H9 (cell line): ENCODE data around the gene MYOM1. TPM values are rescaled to one million over a fixed set of nuclear protein-coding genes. Genes with fewer than 3 reads are reported as not detected.

ENCODE experiments used
- DNase-seq: peaks from one replicate; pipeline ENCODE4 v3.0.0-alpha.2; 2017
- H2AFZ ChIP-seq: one replicate; pipeline ENCODE4 v1.6.1; 2013; ENCODE audit warnings: mild to moderate bottlenecking, low read length, control low read depth, moderate library complexity
- H2AK5ac ChIP-seq: 2 replicates; pipeline ENCODE4 v1.6.1; 2013; ENCODE audit warnings: low read length, control low read depth, mixed read lengths; ENCODE audit not compliant: insufficient read length
- H2BK120ac ChIP-seq: one replicate; pipeline ENCODE4 v1.6.1; 2013; ENCODE audit warnings: low read depth, mild to moderate bottlenecking, low read length, control low read depth, inconsistent platforms; ENCODE audit not compliant: poor library complexity, severe bottlenecking
- H2BK12ac ChIP-seq: 2 replicates; pipeline ENCODE4 v1.6.1; 2013; ENCODE audit warnings: low read length, control low read depth, mixed read lengths, low read depth; ENCODE audit not compliant: insufficient read length
- H2BK15ac ChIP-seq: 2 replicates; pipeline ENCODE4 v1.6.1; 2013; ENCODE audit warnings: low read depth, low read length, control low read depth
- H2BK20ac ChIP-seq: one replicate; pipeline ENCODE4 v1.6.1; 2013; ENCODE audit warnings: low read depth, mild to moderate bottlenecking, low read length, control low read depth, inconsistent platforms; ENCODE audit not compliant: poor library complexity, severe bottlenecking
- H2BK5ac ChIP-seq: 2 replicates; pipeline ENCODE4 v1.6.1; 2013; ENCODE audit warnings: low read length, control low read depth, mixed read lengths; ENCODE audit not compliant: insufficient read length
- H3K14ac ChIP-seq: 2 replicates; pipeline ENCODE4 v1.6.1; 2013; ENCODE audit warnings: low read length, control low read depth; ENCODE audit not compliant: insufficient read depth
- H3K18ac ChIP-seq: 2 replicates; pipeline ENCODE4 v1.6.1; 2013; ENCODE audit warnings: low read depth, mild to moderate bottlenecking, mixed read lengths, low read length, control low read depth; ENCODE audit not compliant: insufficient read length
- H3K23ac ChIP-seq: 2 replicates; pipeline ENCODE4 v1.6.1; 2013; ENCODE audit warnings: low read length, control low read depth, mixed read lengths, low read depth; ENCODE audit not compliant: insufficient read length
- H3K23me2 ChIP-seq: 2 replicates; pipeline ENCODE4 v1.6.1; 2013; ENCODE audit warnings: low read depth, mild to moderate bottlenecking, mixed read lengths, low read length, control low read depth; ENCODE audit not compliant: insufficient read length, poor library complexity, severe bottlenecking
- H3K27ac ChIP-seq: 2 replicates; pipeline ENCODE4 v1.5.1; 2013; ENCODE audit warnings: low read length, control low read depth, mixed read lengths, low read depth; ENCODE audit not compliant: insufficient read length
- H3K27me3 ChIP-seq: 2 replicates; pipeline ENCODE4 v1.6.1; 2013; ENCODE audit warnings: low read length, control low read depth, inconsistent platforms; ENCODE audit not compliant: insufficient read depth
- H3K4ac ChIP-seq: 2 replicates; pipeline ENCODE4 v1.6.1; 2013; ENCODE audit warnings: low read depth, mild to moderate bottlenecking, control low read depth, inconsistent platforms, low read length, moderate library complexity
- H3K4me1 ChIP-seq: 2 replicates; pipeline ENCODE4 v1.6.1; 2013; ENCODE audit warnings: low read length, control low read depth, inconsistent platforms; ENCODE audit not compliant: insufficient read depth
- H3K4me2 ChIP-seq: 2 replicates; pipeline ENCODE4 v1.6.1; 2013; ENCODE audit warnings: low read length, control low read depth, mixed read lengths; ENCODE audit not compliant: insufficient read length, insufficient read depth
- H3K56ac ChIP-seq: 2 replicates; pipeline ENCODE4 v1.6.1; 2013; ENCODE audit warnings: low read depth, mild to moderate bottlenecking, mixed read lengths, low read length, control low read depth; ENCODE audit not compliant: insufficient read length
- H3K79me1 ChIP-seq: 2 replicates; pipeline ENCODE4 v1.6.1; 2013; ENCODE audit warnings: low read depth, mild to moderate bottlenecking, moderate library complexity, low read length, control low read depth, inconsistent platforms; ENCODE audit not compliant: insufficient read depth, poor library complexity, severe bottlenecking
- H3K79me2 ChIP-seq: 2 replicates; pipeline ENCODE4 v1.6.1; 2013; ENCODE audit warnings: low read length, control low read depth, inconsistent platforms; ENCODE audit not compliant: insufficient read depth
- H3K9ac ChIP-seq: 2 replicates; pipeline ENCODE4 v1.6.1; 2013; ENCODE audit warnings: low read length, control low read depth, mixed read lengths; ENCODE audit not compliant: insufficient read length; ENCODE audit errors: extremely low read depth
- H3K9me3 ChIP-seq: one replicate; pipeline ENCODE4 v1.6.1; 2013; ENCODE audit warnings: low read depth, low read length, inconsistent platforms; ENCODE audit not compliant: control insufficient read depth
- H3T11ph ChIP-seq: one replicate; pipeline ENCODE4 v1.6.1; 2013; ENCODE audit warnings: mild to moderate bottlenecking, low read length, control low read depth, inconsistent platforms
- H4K20me1 ChIP-seq: one replicate; pipeline ENCODE4 v1.6.1; 2013; ENCODE audit not compliant: control insufficient read depth, insufficient read length, insufficient read depth
- H4K5ac ChIP-seq: 2 replicates; pipeline ENCODE4 v1.6.1; 2013; ENCODE audit warnings: low read depth, mild to moderate bottlenecking, mixed read lengths, low read length, control low read depth; ENCODE audit not compliant: insufficient read length
- H4K8ac ChIP-seq: replicated peaks from 2 replicates; pipeline ENCODE4 v1.6.1; 2013; ENCODE audit warnings: low read length, control low read depth, mixed read lengths, low read depth; ENCODE audit not compliant: insufficient read length
- H4K91ac ChIP-seq: 2 replicates; pipeline ENCODE4 v1.6.1; 2013; ENCODE audit warnings: low read depth, mild to moderate bottlenecking, moderate library complexity, mixed read lengths, low read length, control low read depth; ENCODE audit not compliant: insufficient read length
- H3K27ac Mint-ChIP-seq, 3 experiments: 2 replicates in 2 of 3; 3 replicates in 1 of 3; pipeline ENCODE4 v1.8.0; 2020 to 2021; ENCODE audit warnings: mixed read lengths in 3 of 3, mild to moderate bottlenecking in 1 of 3, moderate library complexity in 1 of 3
- H3K27me3 Mint-ChIP-seq: 2 replicates; pipeline ENCODE4 v1.8.0; 2021; ENCODE audit warnings: low read depth, mild to moderate bottlenecking, moderate library complexity, mixed read lengths
- H3K36me3 Mint-ChIP-seq, 3 experiments: 2 replicates in 2 of 3; 3 replicates in 1 of 3; pipeline ENCODE4 v1.8.0; 2020 to 2021; ENCODE audit warnings: low read depth in 3 of 3, mixed read lengths in 3 of 3; ENCODE audit not compliant: insufficient read depth in 1 of 3
- H3K4me1 Mint-ChIP-seq, 2 experiments: 2 replicates each; pipeline ENCODE4 v1.8.0; 2020; ENCODE audit warnings: mixed read lengths in 2 of 2
- H3K4me3 Mint-ChIP-seq, 2 experiments: 2 replicates in 1 of 2; 3 replicates in 1 of 2; pipeline ENCODE4 v1.8.0; 2020 to 2021; ENCODE audit warnings: mild to moderate bottlenecking in 2 of 2, mixed read lengths in 2 of 2, moderate library complexity in 1 of 2
- H3K9me3 Mint-ChIP-seq, 2 experiments: 2 replicates in 1 of 2; 3 replicates in 1 of 2; pipeline ENCODE4 v1.8.0; 2020; ENCODE audit warnings: mild to moderate bottlenecking in 2 of 2, mixed read lengths in 2 of 2, moderate library complexity in 1 of 2
- CTCF ChIP-seq: fragments of 200-600 bp; sonication (generic); conservative IDR thresholded peaks from 3 replicates; pipeline ENCODE4 v1.8.0; 2021; ENCODE audit warnings: antibody characterized with exemption, mild to moderate bottlenecking
- WGBS: extraction: QIAGEN DNeasy Blood & Tissue Kit; methylation state at CpG from one replicate; pipeline ENCODE4 v1.1.7; 2013; ENCODE audit warnings: missing lambda C conversion rate, low lambda C conversion rate, mixed read lengths; ENCODE audit not compliant: insufficient read length; ENCODE audit errors: extremely low coverage; 5-methylcytosine and 5-hydroxymethylcytosine counted together
- total RNA-seq: library from RNA; stranded (reverse); gene quantifications from 2 replicates; pipeline ENCODE4 v1.2.1, GENCODE V29; 2021

MYOM1 gene
- total RNA-seq, 1 experiment from 2014 or later = 0.17 TPM

GRCh38 chr18:3099327-3099726, 120.4 kb downstream of the MYOM1 start:
- Histone ChIP-seq H3K14ac (no peak overlapping the region), H3K56ac (no peak overlapping the region), H3K4ac (no peak overlapping the region), H2BK5ac (no peak overlapping the region), H3K23me2 (no peaks in the 10 kb centered on the region), H4K5ac (no peak overlapping the region), H2BK12ac (no peak overlapping the region), H3K18ac (no peak overlapping the region), H3K23ac (no peak overlapping the region), H2AK5ac (no peak overlapping the region), H3K9ac (no peak overlapping the region), H3K27me3 (no peaks in the 10 kb centered on the region), H3K9me3 (no peaks in the 10 kb centered on the region), H4K8ac (no peak overlapping the region), H2BK20ac (no peak overlapping the region), H4K20me1 (no peaks in the 10 kb centered on the region), H2AFZ (no peak overlapping the region), H3K79me1 (no peaks in the 10 kb centered on the region), H3K27ac (no peak overlapping the region), H3K4me2 (no peak overlapping the region), H3T11ph (no peak overlapping the region), H2BK120ac (no peak overlapping the region), H4K91ac (no peak overlapping the region), H2BK15ac (no peak overlapping the region), H3K79me2 (no peaks in the 10 kb centered on the region), H3K4me1 (no peaks in the 10 kb centered on the region)
- WGBS = no CpG with 5 or more reads among the region's 1 CpG
- DNase-seq = no peak
- Mint-ChIP-seq H3K36me3 (no peaks in the 10 kb centered on the region), H3K4me1 (no peaks in the 10 kb centered on the region), H3K4me3 (no peak overlapping the region), H3K27me3 (0 out of 2 replicates have a peak, but pooled peaks cover 2% of the 10 kb centered on the region), H3K9me3 (no peaks in the 10 kb centered on the region), H3K27ac (no peak overlapping the region)
- TF ChIP-seq CTCF = no peak
